Measurements from ENCODE around the gene DTHD1. TPM values are rescaled to one million over a fixed set of nuclear protein-coding genes. Genes with fewer than 3 reads are reported as not detected.

Gene DTHD1
- polyA plus RNA-seq, 1 of the 3 experiments (the other 2 are of a cell fraction): not detected

DNA sequence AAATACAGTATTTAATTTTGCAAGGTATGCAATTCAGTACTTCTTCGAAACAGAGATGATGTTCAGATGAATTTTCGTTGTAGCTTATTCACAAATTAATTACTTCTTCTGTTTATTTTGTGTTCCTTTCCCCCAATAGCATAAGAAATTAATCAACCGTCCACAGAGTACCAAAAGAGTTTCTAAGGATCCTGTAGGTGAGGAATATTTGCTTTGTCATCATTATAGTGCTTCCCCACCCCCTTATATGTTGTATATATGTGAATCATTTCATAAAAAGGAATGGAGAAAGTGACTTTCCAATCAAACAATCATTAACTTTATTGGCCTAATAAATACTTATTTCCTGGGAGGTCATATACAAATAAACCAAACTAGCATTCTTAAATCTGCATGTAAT, 57.6 kb downstream of the DTHD1 start:
- no peak for DNase-seq
- Histone ChIP-seq H3K9ac (no peak overlapping the region), H3K4me1 (ENCODE audit: control insufficient read depth in 1 of 2, insufficient read depth in 2 of 2, low read depth in 1 of 2, low read length in 1 of 2) (no peaks in the 10 kb centered on the region), H3K36me3 (replicated peaks in 1 of 2; ENCODE audit: control insufficient read depth in 1 of 2, insufficient read depth in 2 of 2, low read length in 1 of 2) (no peaks in the 10 kb centered on the region), H4K20me1 (ENCODE audit: insufficient read depth) (no peaks in the 10 kb centered on the region), H3K27ac (ENCODE audit: low read depth in 2 of 2, low read length in 1 of 2) (no peak overlapping the region), H3K9me2 (no peaks in the 10 kb centered on the region), H3K4me2 (no peak overlapping the region), H2AFZ (ENCODE audit: low read depth) (no peak overlapping the region), H3K4me3 (ENCODE audit: low read depth in 2 of 2, low read length in 1 of 2) (no peak overlapping the region), H3F3A (replicated peaks; ENCODE audit: insufficient read depth) (no peaks in the 10 kb centered on the region), H3K9me3 (no peaks in the 10 kb centered on the region), H3K27me3 (ENCODE audit: insufficient read depth) (0 out of 2 replicates have a peak, but pooled peaks cover 4% of the 10 kb centered on the region), H3K79me2 (ENCODE audit: insufficient read depth) (no peaks in the 10 kb centered on the region)
- WGBS (ENCODE audit: low lambda C conversion rate): 3% methylated on average over 3 of the region's 3 CpGs
- TF ChIP-seq MXI1 (IDR thresholded peaks at IDR 0.05; ENCODE audit: low read depth, low read length) (no peak), NRF1 (IDR thresholded peaks at IDR 0.05; ENCODE audit: low read depth, low read length) (no peak)
- TF ChIP-seq, protein P1, sequence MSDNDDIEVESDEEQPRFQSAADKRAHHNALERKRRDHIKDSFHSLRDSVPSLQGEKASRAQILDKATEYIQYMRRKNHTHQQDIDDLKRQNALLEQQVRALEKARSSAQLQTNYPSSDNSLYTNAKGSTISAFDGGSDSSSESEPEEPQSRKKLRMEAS (IDR thresholded peaks at IDR 0.05; ENCODE audit: low read depth): no peak
- TF ChIP-seq, protein P2, sequence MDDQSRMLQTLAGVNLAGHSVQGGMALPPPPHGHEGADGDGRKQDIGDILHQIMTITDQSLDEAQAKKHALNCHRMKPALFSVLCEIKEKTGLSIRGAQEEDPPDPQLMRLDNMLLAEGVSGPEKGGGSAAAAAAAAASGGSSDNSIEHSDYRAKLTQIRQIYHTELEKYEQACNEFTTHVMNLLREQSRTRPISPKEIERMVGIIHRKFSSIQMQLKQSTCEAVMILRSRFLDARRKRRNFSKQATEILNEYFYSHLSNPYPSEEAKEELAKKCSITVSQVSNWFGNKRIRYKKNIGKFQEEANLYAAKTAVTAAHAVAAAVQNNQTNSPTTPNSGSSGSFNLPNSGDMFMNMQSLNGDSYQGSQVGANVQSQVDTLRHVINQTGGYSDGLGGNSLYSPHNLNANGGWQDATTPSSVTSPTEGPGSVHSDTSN (IDR thresholded peaks at IDR 0.05): no peak
- TF ChIP-seq, protein P3, sequence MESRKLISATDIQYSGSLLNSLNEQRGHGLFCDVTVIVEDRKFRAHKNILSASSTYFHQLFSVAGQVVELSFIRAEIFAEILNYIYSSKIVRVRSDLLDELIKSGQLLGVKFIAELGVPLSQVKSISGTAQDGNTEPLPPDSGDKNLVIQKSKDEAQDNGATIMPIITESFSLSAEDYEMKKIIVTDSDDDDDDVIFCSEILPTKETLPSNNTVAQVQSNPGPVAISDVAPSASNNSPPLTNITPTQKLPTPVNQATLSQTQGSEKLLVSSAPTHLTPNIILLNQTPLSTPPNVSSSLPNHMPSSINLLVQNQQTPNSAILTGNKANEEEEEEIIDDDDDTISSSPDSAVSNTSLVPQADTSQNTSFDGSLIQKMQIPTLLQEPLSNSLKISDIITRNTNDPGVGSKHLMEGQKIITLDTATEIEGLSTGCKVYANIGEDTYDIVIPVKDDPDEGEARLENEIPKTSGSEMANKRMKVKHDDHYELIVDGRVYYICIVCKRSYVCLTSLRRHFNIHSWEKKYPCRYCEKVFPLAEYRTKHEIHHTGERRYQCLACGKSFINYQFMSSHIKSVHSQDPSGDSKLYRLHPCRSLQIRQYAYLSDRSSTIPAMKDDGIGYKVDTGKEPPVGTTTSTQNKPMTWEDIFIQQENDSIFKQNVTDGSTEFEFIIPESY (IDR thresholded peaks at IDR 0.05; ENCODE audit: borderline replicate concordance, low read depth): no peak
- ChIA-PET POLR2A (no interaction called here), CTCF (no interaction called here)

DNA sequence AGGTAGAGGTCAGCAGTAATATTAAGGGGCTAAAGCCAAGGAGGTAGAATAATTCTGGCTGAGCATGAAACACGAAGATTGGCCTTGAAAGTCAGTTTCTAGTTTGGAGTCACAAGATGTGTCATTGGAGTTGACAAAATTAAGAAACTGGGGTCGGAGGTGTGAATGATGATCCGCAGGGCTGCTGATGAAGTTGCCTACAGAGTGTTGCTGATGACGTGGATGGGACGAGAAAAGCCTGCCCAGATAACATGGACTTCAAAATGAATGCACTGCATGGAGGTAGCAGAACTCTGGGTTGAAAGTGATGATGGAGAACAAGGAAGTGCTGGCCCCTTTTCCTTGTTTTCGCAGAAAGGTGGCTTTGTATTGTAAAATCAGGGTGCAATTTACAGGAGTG, 60.5 kb downstream of the DTHD1 start:
- no peaks in the 10 kb centered on the region for H4K20me1 ChIP-seq (ENCODE audit: insufficient read depth)
- no peaks in the 10 kb centered on the region for H3K9me2 ChIP-seq
- no peak overlapping the region for H3K4me2 ChIP-seq
- no peak overlapping the region for H3K4me3 ChIP-seq (ENCODE audit: low read depth in 2 of 2, low read length in 1 of 2)
- H3K27ac ChIP-seq (ENCODE audit: low read depth in 2 of 2, low read length in 1 of 2): no peak overlapping the region
- ChIA-PET CTCF (no interaction called here), POLR2A (no interaction called here)
- no peaks in the 10 kb centered on the region for H3K79me2 ChIP-seq (ENCODE audit: insufficient read depth)
- no peak overlapping the region for H3K9ac ChIP-seq
- H3K4me1 ChIP-seq (ENCODE audit: control insufficient read depth in 1 of 2, insufficient read depth in 2 of 2, low read depth in 1 of 2, low read length in 1 of 2): no peaks in the 10 kb centered on the region
- under 1% methylated on average over 6 of the region's 6 CpGs for WGBS (ENCODE audit: low lambda C conversion rate)
- H3K27me3 ChIP-seq (ENCODE audit: insufficient read depth): 0 out of 2 replicates have a peak, but pooled peaks cover 4% of the 10 kb centered on the region
- H2AFZ ChIP-seq (ENCODE audit: low read depth): no peak overlapping the region
- TF ChIP-seq, protein P1 (IDR thresholded peaks at IDR 0.05; ENCODE audit: low read depth): no peak
- TF ChIP-seq ELF1 (IDR thresholded peaks at IDR 0.05) (no peak), GABPA (IDR thresholded peaks at IDR 0.05; ENCODE audit: low read depth) (no peak)
- H3K9me3 ChIP-seq: no peaks in the 10 kb centered on the region
- H3K36me3 ChIP-seq (replicated peaks in 1 of 2; ENCODE audit: control insufficient read depth in 1 of 2, insufficient read depth in 2 of 2, low read length in 1 of 2): no peaks in the 10 kb centered on the region
- no peak for DNase-seq
- no peaks in the 10 kb centered on the region for H3F3A ChIP-seq (replicated peaks; ENCODE audit: insufficient read depth)

Measured in SK-N-SH (cell line).